ENCODE measurements around the gene ACTN1.

The ACTN1 gene

GRCh38 chr14:68916358-68916941 is 62.7 kb downstream of the ACTN1 start:
- H3K36me3 ChIP-seq (ENCODE audit: low read depth), result peaks cover 100% of the 10 kb centered on the region
- no peaks in the 10 kb centered on the region for H3K9me3 ChIP-seq (ENCODE audit: severe bottlenecking)
- no peaks in the 10 kb centered on the region for H3K4me1 ChIP-seq (ENCODE audit: insufficient read depth, poor library complexity, severe bottlenecking)
- no peak for TF ChIP-seq CTCF (IDR thresholded peaks at IDR 0.05; ENCODE audit: poor library complexity, severe bottlenecking)
- DNase-seq (ENCODE audit: low spot score) (no peak), ATAC-seq (ENCODE audit: low read depth) (no peak)
- no peak overlapping the region for H3K27ac ChIP-seq (ENCODE audit: poor library complexity, severe bottlenecking)
- no peak overlapping the region for H3K4me3 ChIP-seq (ENCODE audit: severe bottlenecking)
- H3K27me3 ChIP-seq (ENCODE audit: insufficient read depth, poor library complexity, severe bottlenecking), result no peaks in the 10 kb centered on the region

- DNase-seq (ENCODE audit: low spot score) (no peak), ATAC-seq (ENCODE audit: low read depth) (no peak)
- H3K4me1 ChIP-seq (ENCODE audit: insufficient read depth, poor library complexity, severe bottlenecking), result no peaks in the 10 kb centered on the region
- H3K27me3 ChIP-seq (ENCODE audit: insufficient read depth, poor library complexity, severe bottlenecking), result no peaks in the 10 kb centered on the region
- H3K36me3 ChIP-seq (ENCODE audit: low read depth), result peaks cover 100% of the 10 kb centered on the region
- no peaks in the 10 kb centered on the region for H3K9me3 ChIP-seq (ENCODE audit: severe bottlenecking)
- TF ChIP-seq CTCF (IDR thresholded peaks at IDR 0.05; ENCODE audit: poor library complexity, severe bottlenecking), result no peak
- no peak overlapping the region for H3K4me3 ChIP-seq (ENCODE audit: severe bottlenecking)
- peak overlapping the region; percentile 4 for H3K27ac ChIP-seq (ENCODE audit: poor library complexity, severe bottlenecking)
Observed at GRCh38 chr14:68913516-68913915, 65.6 kb downstream of the ACTN1 start.

- DNase-seq (ENCODE audit: low spot score) (no peak), ATAC-seq (ENCODE audit: low read depth) (peak; percentile 81)
- Histone ChIP-seq H3K36me3 (ENCODE audit: low read depth) (peaks cover 100% of the 10 kb centered on the region), H3K9me3 (ENCODE audit: severe bottlenecking) (no peaks in the 10 kb centered on the region), H3K4me3 (ENCODE audit: severe bottlenecking) (no peak overlapping the region), H3K4me1 (ENCODE audit: insufficient read depth, poor library complexity, severe bottlenecking) (no peaks in the 10 kb centered on the region), H3K27ac (ENCODE audit: poor library complexity, severe bottlenecking) (peak overlapping the region; percentile 4), H3K27me3 (ENCODE audit: insufficient read depth, poor library complexity, severe bottlenecking) (no peaks in the 10 kb centered on the region)
- TF ChIP-seq CTCF (IDR thresholded peaks at IDR 0.05; ENCODE audit: poor library complexity, severe bottlenecking), result peak; percentile 99
Observed at GRCh38 chr14:68911594-68912227, 67.4 kb downstream of the ACTN1 start.

DNA sequence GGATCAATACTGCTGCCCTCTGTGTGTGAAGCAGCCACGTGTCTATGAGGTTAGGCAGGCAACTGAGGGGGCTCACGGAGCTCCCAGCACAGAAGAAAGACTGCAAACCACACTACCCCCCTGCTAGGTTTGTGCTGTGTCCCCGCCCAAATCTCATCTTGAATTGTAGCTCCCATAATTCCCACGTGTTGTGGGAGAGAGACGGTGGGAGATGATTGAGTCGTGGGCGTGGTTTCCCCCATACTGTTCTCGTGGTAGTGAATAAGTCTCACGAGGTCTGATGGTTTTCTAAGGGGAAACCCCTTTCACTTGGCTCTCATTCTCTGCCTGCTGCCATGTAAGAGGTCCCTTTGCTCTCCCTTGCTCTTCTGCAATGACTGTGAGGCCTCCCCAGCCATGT is 68.6 kb downstream of the ACTN1 start:
- no peak overlapping the region for H3K4me3 ChIP-seq (ENCODE audit: severe bottlenecking)
- no peaks in the 10 kb centered on the region for H3K9me3 ChIP-seq (ENCODE audit: severe bottlenecking)
- DNase-seq (ENCODE audit: low spot score) (no peak), ATAC-seq (ENCODE audit: low read depth) (no peak)
- H3K36me3 ChIP-seq (ENCODE audit: low read depth), result peaks cover 100% of the 10 kb centered on the region
- H3K4me1 ChIP-seq (ENCODE audit: insufficient read depth, poor library complexity, severe bottlenecking), result no peaks in the 10 kb centered on the region
- no peak overlapping the region for H3K27ac ChIP-seq (ENCODE audit: poor library complexity, severe bottlenecking)
- no peaks in the 10 kb centered on the region for H3K27me3 ChIP-seq (ENCODE audit: insufficient read depth, poor library complexity, severe bottlenecking)
- TF ChIP-seq CTCF (IDR thresholded peaks at IDR 0.05; ENCODE audit: poor library complexity, severe bottlenecking), result no peak

DNA sequence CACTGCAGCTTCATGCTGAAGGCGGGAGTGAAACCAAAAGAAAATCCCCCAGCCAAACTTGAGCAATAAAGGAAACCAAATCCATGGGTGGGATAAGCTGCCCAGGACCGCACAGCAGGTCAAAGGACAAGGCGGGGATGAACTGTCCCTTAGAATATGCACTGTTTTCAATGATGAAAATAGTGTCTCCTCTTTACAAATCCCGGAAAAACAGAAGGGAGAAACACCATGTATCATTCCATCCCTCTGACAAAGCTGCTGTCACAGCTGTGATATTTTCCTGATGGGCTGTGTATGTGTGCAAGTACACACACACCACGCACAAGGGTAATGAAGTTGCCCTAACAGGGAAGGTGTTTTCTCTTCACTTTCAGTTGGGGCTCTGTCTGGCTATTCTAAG is 70.3 kb downstream of the ACTN1 start:
- H3K27me3 ChIP-seq (ENCODE audit: insufficient read depth, poor library complexity, severe bottlenecking), result no peaks in the 10 kb centered on the region
- H3K27ac ChIP-seq (ENCODE audit: poor library complexity, severe bottlenecking), result no peak overlapping the region
- H3K4me3 ChIP-seq (ENCODE audit: severe bottlenecking), result no peak overlapping the region
- no peaks in the 10 kb centered on the region for H3K9me3 ChIP-seq (ENCODE audit: severe bottlenecking)
- no peak for TF ChIP-seq CTCF (IDR thresholded peaks at IDR 0.05; ENCODE audit: poor library complexity, severe bottlenecking)
- peaks cover 100% of the 10 kb centered on the region for H3K36me3 ChIP-seq (ENCODE audit: low read depth)
- DNase-seq (ENCODE audit: low spot score), result no peak
- no peaks in the 10 kb centered on the region for H3K4me1 ChIP-seq (ENCODE audit: insufficient read depth, poor library complexity, severe bottlenecking)
- no peak for ATAC-seq (ENCODE audit: low read depth)
